Pons (tissue), 1 donor: ENCODE data around the gene TBATA.

Experiments
- DNase-seq: peaks from one replicate; pipeline ENCODE4 v3.0.0-alpha.2; 2016; ENCODE audit warnings: low spot score

TBATA gene

GRCh38 chr10:70807556-70807955 is 22.4 kb upstream of the TBATA start:
- no peak for DNase-seq

DNA sequence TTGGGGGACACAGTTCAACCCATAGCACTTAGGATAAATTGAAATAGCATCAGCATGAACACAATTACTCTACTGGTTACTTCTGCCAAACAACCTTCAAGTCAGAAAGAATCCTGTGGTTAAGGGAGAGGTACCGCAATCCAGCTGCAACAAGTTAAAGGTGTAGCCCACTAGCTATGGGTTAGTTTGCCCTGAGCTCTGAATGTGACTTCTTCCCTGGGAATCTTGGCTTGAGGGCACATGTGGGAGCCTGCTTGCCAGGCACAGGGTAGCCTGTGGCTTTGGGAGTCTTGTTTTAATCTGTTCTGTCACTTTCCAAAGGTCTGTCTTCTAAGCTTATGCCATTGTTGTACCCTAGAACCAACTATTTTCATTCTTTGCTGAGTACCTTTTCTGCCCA is 21.7 kb upstream of the TBATA start:
- DNase-seq: no peak

DNA sequence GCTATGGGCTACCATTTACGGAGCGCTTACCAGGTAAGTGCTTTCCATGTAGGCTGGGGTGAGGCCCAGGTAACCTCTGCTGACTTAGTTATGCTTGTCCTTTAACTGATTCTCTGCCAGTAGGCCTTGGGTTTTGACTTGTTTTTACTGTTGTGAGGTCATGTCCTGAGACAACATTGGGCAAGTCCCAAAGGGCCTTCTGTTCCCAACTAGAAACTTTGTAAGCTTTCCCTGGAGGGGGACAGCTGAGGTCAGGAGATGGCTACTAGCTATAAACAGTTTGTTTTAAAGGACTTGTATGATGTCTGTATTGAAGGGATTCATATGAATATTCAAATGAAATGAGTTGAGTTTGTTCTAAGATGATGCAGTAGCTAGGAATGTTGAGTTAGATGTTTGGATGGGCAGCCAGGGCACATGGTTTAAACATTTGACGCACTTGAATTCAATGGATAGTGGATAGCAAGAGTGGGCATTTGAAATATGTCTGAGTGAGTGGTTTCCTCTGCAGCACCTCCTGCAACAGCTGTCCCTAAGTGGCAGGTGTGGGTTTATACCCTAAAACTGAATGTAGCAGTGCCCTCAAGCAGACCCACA is 20.5 kb upstream of the TBATA start:
- DNase-seq: no peak

DNA sequence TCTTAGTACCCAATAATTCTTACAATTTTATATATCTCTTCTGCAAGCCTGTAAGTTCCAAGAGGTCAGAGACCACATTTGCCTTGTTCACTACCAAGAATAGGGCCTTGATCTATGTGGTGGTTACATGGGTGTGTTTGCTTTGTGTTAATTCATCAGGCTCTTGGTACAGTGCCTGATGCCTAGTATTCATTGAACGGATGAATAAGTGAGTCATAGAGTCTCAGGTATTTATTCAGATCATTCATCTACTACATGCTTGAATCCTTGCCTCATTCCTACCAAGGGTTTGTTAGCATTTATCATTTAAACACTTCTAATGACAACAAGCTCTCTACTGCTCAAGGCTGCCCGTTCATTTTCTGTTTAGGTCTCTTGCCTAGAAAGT is 19.2 kb upstream of the TBATA start:
- DNase-seq: no peak

- no peak for DNase-seq
Measured at GRCh38 chr10:70803775-70804420, 18.7 kb upstream of the TBATA start.

DNA sequence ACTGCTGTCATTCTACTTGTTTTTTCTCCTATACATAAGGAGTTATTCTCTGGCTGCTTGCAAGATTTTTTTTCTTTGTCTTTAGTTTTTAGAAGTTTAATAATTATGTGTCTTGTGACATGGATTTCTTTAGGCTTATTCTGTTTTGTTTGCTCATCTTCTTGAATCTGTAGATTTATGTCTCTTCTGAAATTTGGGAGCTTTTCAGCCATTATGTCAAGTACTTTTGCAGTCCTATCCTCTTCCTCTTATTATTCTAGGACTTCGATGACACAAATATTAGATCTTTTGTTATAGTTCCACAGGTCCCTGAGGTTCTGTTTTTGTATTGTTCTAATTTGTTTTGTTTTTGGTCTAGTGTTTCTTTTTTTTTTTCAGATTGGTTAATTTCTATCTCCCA is 16.7 kb upstream of the TBATA start:
- no peak for DNase-seq

- no peak for DNase-seq
Measured at GRCh38 chr10:70799124-70799523, 13.9 kb upstream of the TBATA start.

- DNase-seq: no peak
Measured at GRCh38 chr10:70797840-70798239, 12.7 kb upstream of the TBATA start.

DNA sequence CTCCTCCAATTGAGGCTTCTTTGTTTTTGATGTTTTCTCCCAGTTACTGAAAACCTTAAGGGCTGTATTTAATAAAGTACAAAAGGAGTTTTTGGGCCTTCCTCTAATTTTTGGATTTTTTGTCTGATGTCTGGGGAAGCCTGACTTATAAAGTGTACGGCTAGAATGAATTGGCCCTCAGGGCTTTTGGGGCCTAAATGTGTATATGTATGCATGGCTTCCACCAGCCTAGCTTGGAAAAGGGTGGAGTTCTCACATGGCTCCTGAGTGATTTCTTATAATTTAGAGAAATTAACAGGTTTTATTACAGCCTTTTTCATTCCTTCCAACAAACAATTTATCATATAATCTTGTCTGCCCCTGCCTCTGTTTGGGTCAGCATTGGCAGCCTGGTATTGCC is 10.4 kb upstream of the TBATA start:
- DNase-seq: no peak

DNA sequence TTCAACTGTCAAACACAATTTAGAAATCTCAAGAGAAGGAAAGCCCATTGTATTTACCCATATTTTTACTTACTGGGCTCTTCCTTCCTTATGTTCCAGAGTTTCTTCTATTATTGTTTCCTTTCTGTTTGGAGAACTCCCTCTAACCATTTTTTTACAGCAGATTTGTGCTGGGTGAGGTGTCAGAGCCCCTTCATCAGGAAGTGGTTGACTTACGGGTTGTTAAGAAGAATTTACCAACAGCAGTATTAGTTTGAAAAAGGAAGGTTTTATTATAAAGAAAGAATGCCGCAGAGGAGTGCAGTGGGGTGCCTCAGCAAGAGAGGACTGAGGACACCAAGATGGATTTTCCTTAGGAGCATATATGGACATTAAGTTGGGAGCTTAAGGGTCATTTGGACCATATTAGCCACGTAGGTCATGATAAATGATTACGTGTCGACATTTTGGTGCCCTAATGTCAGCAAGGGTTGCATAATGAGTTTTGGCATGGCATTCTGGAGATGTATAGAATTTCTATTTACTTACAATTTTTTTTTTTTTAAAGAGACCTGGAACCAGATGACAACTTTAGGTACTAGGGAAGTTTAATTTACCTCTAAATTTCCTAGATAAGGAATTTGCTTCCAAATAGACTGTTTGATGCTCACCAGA is 6.3 kb upstream of the TBATA start:
- no peak for DNase-seq

DNA sequence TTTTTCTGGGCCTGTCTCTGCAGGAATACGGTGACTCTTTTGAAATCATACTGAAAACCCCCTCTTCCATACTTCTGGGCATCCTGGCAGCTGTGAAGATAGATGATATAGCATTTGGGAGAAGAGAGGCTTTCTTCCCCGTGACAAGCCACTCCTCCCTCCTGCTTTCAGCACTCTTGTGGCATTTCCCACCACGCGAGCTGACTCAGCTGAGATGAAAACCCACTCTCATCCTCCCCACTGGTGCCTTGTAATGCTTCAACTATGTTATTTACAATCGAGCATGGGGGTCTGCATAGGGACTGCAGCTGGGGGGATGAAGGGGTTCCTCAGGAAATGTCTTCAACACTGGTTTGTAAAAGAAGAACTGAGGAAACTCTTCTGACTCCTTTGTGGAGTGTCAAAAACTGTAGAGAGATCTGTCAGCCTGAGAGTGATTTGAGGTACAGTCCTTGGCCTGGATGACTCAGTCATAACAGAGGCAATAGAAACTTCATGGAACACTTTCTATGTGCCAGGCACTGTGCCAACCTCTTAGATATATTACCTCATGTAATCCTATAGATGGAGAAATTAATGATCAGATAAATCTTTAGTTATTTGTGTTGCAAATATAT is 1.7 kb upstream of the TBATA start:
- DNase-seq: no peak

DNA sequence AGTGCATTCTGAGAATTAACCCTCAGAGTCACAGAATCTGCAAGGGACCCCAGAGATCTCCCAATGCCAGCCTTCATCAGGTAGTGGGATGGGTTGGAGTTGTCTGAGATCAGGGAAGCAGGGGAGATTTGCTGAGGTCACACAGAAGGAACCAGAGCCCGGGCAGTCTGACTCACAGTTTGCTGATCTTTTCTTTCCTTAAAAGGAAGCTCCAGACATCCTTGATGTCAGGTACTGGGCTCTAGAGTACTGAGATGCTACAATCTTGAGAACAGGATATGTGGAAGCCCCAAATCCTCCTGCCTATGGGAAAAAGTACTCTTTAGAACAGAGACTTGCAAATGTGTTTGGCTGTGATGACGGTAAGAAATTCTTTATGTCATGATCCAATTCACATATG is 706 bp downstream of the TBATA start:
- DNase-seq: no peak

DNA sequence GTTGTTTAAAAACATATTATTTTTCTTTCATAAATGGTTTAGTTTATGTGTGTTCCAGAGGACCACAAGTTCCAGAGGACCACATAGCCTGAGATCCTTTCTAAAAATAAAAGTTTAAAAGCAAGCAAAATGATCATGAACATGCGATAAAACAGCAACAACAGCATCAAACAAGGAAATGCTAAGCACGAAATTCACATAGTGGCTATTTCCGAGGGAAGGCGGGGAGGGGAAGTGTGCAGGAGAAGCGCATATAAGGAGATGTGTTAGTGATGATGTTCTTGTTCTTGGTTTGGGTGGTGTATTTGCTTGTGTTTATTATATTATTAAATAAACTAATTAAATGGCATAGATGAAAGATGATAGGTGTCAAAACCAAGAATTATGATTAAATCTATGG is 1.2 kb downstream of the TBATA start:
- no peak for DNase-seq

GRCh38 chr10:70782746-70783680 is 2.2 kb downstream of the TBATA start:
- no peak for DNase-seq

GRCh38 chr10:70782086-70782745 is 3.0 kb downstream of the TBATA start:
- no peak for DNase-seq

- DNase-seq: no peak
Measured at GRCh38 chr10:70781461-70782051, 3.6 kb downstream of the TBATA start.

GRCh38 chr10:70780772-70781171 is 4.4 kb downstream of the TBATA start:
- DNase-seq: no peak

DNA sequence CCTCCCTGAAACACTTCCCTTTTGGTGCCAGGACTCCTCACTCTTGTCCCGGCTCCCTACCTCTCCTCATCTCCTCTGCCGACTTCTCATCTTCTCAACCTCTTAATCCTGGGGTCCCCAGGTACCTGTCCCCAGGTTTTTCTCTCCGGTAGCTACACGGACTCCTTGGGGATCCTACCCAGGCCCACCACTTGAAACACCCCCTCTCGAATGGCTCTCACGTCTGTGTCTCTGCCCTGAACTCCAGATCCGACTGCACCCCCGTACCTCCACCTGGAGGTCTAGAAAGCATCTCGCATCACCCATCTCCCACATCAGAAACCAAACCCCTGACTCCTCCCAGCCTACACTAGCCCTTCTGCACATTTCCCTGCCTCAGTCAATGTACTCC is 4.8 kb downstream of the TBATA start:
- DNase-seq: no peak

GRCh38 chr10:70779511-70780369 is 5.4 kb downstream of the TBATA start:
- no peak for DNase-seq

DNA sequence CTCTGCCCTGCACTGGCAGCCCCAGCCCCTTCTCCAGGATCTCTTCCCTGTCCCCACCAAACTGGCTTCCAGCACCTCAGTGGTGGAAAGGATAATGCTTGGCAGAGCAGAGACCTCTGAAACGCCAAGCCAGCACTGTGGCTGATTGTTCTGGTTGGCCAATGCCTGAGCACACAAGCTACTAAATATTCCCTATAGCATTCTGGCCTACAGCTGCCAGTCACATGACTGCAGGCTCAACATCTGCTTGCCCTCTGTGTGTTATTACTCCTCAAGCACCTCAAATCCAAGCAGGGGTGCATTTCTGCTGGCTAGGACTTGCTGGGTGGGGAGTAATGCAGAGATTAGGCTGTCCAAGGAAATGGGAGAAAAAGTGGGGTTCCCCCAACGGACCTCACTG is 6.1 kb downstream of the TBATA start:
- peak; percentile 67 for DNase-seq
